22Rv1 (cell line): ENCODE results near the gene LYZL6.

Experiments
- ZFX ChIP-seq: fragments of 450-650 bp; IDR thresholded peaks from 2 replicates; pipeline ENCODE4 v1.6.1; 2017; ENCODE audit warnings: antibody characterized with exemption, borderline replicate concordance
- TF ChIP-seq, protein P1 (sequence below): fragments of 450-650 bp; IDR thresholded peaks from 2 replicates; pipeline ENCODE4 v1.5.1; 2017; ENCODE audit warnings: mild to moderate bottlenecking

DNA sequence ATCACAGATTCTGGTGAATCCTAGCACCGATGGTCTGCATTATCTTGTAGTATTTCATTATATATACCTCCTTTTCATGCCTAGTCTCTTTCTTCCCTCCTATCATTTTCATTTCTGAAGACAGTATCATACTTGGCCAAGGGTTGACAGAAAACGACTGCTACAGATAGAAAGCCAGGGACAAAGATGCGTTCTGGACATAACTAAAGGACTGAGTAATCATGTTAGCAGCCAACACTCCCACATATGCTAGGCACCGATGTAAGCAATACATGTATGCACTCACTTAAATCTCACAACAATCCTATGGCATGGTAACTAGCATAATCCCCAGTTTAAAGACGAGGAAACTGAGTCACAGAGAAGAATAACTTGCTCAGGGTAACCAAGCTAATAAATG, 35.8 kb downstream of the LYZL6 start:
- TF ChIP-seq, protein P1, sequence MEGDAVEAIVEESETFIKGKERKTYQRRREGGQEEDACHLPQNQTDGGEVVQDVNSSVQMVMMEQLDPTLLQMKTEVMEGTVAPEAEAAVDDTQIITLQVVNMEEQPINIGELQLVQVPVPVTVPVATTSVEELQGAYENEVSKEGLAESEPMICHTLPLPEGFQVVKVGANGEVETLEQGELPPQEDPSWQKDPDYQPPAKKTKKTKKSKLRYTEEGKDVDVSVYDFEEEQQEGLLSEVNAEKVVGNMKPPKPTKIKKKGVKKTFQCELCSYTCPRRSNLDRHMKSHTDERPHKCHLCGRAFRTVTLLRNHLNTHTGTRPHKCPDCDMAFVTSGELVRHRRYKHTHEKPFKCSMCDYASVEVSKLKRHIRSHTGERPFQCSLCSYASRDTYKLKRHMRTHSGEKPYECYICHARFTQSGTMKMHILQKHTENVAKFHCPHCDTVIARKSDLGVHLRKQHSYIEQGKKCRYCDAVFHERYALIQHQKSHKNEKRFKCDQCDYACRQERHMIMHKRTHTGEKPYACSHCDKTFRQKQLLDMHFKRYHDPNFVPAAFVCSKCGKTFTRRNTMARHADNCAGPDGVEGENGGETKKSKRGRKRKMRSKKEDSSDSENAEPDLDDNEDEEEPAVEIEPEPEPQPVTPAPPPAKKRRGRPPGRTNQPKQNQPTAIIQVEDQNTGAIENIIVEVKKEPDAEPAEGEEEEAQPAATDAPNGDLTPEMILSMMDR = no peak
- TF ChIP-seq ZFX = no peak
